Smooth muscle cell (in vitro differentiated cells): ENCODE measurements around the gene ZC3H7B. TPM values are rescaled to one million over a fixed set of nuclear protein-coding genes. Genes with fewer than 3 reads are reported as not detected.

ENCODE experiments used
- DNase-seq: peaks from one replicate; lab custom pipeline; 2025; ENCODE audit not compliant: unreplicated experiment; lab: John Stamatoyannopoulos, UW
- H2AFZ ChIP-seq: fragments of 200-600 bp; sonication (generic); 2 replicates; pipeline ENCODE4 v1.6.0; 2016; ENCODE audit warnings: antibody characterized with exemption, low read depth, mild to moderate bottlenecking
- H3F3A ChIP-seq: fragments of 200-600 bp; sonication (generic); 2 replicates; pipeline ENCODE4 v1.6.0; 2017; ENCODE audit warnings: antibody characterized with exemption, low read depth
- H3K27ac ChIP-seq: fragments of 200-600 bp; sonication (generic); 2 replicates; pipeline ENCODE4 v1.5.1; 2016; ENCODE audit warnings: low read depth, mild to moderate bottlenecking
- H3K27me3 ChIP-seq: fragments of 200-600 bp; sonication (generic); 2 replicates; pipeline ENCODE4 v1.6.1; 2016; ENCODE audit warnings: low read depth, mild to moderate bottlenecking
- H3K36me3 ChIP-seq: fragments of 200-600 bp; sonication (generic); 2 replicates; pipeline ENCODE4 v1.5.1; 2016; ENCODE audit warnings: low read depth
- H3K4me1 ChIP-seq: fragments of 200-600 bp; sonication (generic); 2 replicates; pipeline ENCODE4 v1.5.1; 2016; ENCODE audit warnings: low read depth
- H3K4me2 ChIP-seq: fragments of 200-600 bp; sonication (generic); 2 replicates; pipeline ENCODE4 v1.6.0; 2016; ENCODE audit warnings: mild to moderate bottlenecking
- H3K4me3 ChIP-seq: fragments of 200-600 bp; sonication (generic); 2 replicates; pipeline ENCODE4 v1.5.1; 2016; ENCODE audit warnings: mild to moderate bottlenecking
- H3K79me2 ChIP-seq: fragments of 200-600 bp; sonication (generic); 2 replicates; pipeline ENCODE4 v1.6.0; 2016; ENCODE audit warnings: low read depth, mild to moderate bottlenecking
- H3K9ac ChIP-seq: fragments of 200-600 bp; sonication (generic); 2 replicates; pipeline ENCODE4 v1.6.0; 2016; ENCODE audit warnings: low read depth
- H3K9me3 ChIP-seq: fragments of 200-600 bp; sonication (generic); replicated peaks from 2 replicates; pipeline ENCODE4 v1.5.1; 2016; ENCODE audit warnings: low read depth
- H4K20me1 ChIP-seq: fragments of 200-600 bp; sonication (generic); 2 replicates; pipeline ENCODE4 v1.6.0; 2016; ENCODE audit warnings: low read depth
- CTCF ChIP-seq: fragments of 200-600 bp; sonication (generic); IDR thresholded peaks from 2 replicates; pipeline ENCODE4 v1.5.1; 2017; ENCODE audit warnings: borderline replicate concordance, mild to moderate bottlenecking, antibody characterized with exemption; ENCODE audit not compliant: insufficient read depth, poor library complexity, severe bottlenecking
- WGBS: methylation state at CpG from one replicate; pipeline ENCODE4 v1.1.7; 2016; ENCODE audit warnings: low lambda C conversion rate; 5-methylcytosine and 5-hydroxymethylcytosine counted together
- polyA plus RNA-seq: library from polyadenylated mRNA; unstranded; fragments of >200 nt; fragmentation: Nextera tagmentation; extraction: Ambion mirVana; gene quantifications from 2 replicates; pipeline ENCODE4 v1.2.1, GENCODE V29; 2016
- total RNA-seq: library from RNA; depleted of rRNA; stranded (reverse); fragments of >200 nt; gene quantifications from 2 replicates; pipeline ENCODE4 v1.2.3, GENCODE V29; 2014

ZC3H7B gene
- total RNA-seq (20.3 and 20.6 TPM in 2 replicates), polyA plus RNA-seq (3.7 and 5.5 TPM in 2 replicates)

- peak within 1 kb of the TSS; percentile 100 for H3K4me3 ChIP-seq
- DNase-seq = peak; percentile 34
- peak within 1 kb of the TSS; percentile 99 for H3K4me2 ChIP-seq
- peak; percentile 24 for TF ChIP-seq CTCF
- no peaks in the 10 kb centered on the region for H3K9me3 ChIP-seq
- H3K27ac ChIP-seq = peak within 1 kb of the TSS; percentile 75
- peaks cover 10% of the 10 kb centered on the region for H3K4me1 ChIP-seq
- no peaks in the 10 kb centered on the region for H3K36me3 ChIP-seq
- WGBS = under 1% methylated on average over 51 of the region's 74 CpGs
- peak within 1 kb of the TSS; percentile 89 for H3K9ac ChIP-seq
- H4K20me1 ChIP-seq = peaks cover 16% of the 10 kb centered on the region
- H3K27me3 ChIP-seq = no peaks in the 10 kb centered on the region
- H2AFZ ChIP-seq = peak within 1 kb of the TSS; percentile 85
- H3F3A ChIP-seq = no peaks in the 10 kb centered on the region
- H3K79me2 ChIP-seq = peaks cover 59% of the 10 kb centered on the region
These were observed at the start of gene ZC3H7B for GRCh38 chr22:41301085-41302020. ZC3H7B (plus strand) TSS chr22:41301525; CDS start chr22:41320661, 19,136 bp downstream.

DNA sequence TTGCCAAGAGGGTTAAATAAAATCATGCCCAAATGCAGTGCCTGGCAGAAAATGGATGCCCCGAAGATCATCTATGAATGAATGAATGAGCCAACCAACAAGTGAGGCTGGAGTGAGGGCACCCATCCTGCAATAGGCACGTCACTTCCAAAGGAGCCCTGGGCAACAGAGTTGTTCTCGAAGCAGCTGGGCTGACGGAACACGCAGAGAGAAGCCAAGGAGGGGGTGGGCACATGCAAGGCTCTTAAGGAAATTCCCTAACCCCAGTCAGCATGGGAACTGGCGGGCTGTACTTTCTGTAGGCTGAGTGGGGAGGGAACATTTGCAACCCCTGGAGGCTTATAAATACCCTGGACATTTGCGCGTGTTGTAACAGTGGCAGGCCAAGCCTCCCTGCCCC lies 49.0 kb upstream of the ZC3H7B start:
- Histone ChIP-seq H3K27ac (no peak overlapping the region), H3F3A (no peaks in the 10 kb centered on the region), H3K9ac (no peak overlapping the region), H3K4me2 (no peak overlapping the region), H3K79me2 (no peaks in the 10 kb centered on the region), H3K4me3 (no peak overlapping the region), H3K36me3 (no peaks in the 10 kb centered on the region), H3K9me3 (no peaks in the 10 kb centered on the region), H4K20me1 (peaks cover 3% of the 10 kb centered on the region), H2AFZ (no peak overlapping the region), H3K4me1 (no peaks in the 10 kb centered on the region), H3K27me3 (no peaks in the 10 kb centered on the region)
- no peak for TF ChIP-seq CTCF
- DNase-seq = no peak
- 95% methylated on average over 8 of the region's 8 CpGs for WGBS

DNA sequence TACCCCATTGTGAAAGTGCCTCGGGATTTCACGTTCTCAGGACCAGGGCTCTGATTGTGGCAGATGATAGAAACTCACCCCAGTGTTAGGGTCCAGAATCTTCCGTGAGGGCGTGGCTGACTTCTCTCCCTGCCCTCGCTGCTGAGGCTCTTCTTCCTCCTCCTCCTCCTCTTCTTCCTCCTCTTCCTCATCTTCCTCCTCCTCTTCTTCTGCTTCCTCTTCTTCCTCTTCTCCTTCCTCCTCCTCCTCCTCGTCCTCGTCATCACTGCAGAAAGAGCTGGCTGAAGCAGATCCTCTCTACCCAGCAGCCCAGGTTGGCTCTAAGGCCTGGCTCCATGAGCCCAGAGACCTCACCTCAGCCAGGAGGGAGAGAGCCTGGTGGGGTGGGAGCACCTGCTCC lies 47.1 kb upstream of the ZC3H7B start:
- no peak for TF ChIP-seq CTCF
- Histone ChIP-seq H3K36me3 (no peaks in the 10 kb centered on the region), H2AFZ (no peak overlapping the region), H3K27me3 (no peaks in the 10 kb centered on the region), H3K9ac (no peak overlapping the region), H3K4me2 (no peak overlapping the region), H3K4me1 (no peaks in the 10 kb centered on the region), H3K9me3 (no peaks in the 10 kb centered on the region), H3F3A (no peaks in the 10 kb centered on the region), H3K79me2 (no peaks in the 10 kb centered on the region), H3K27ac (no peak overlapping the region), H4K20me1 (peaks cover 3% of the 10 kb centered on the region), H3K4me3 (no peak overlapping the region)
- no peak for DNase-seq
- 97% methylated on average over 7 of the region's 7 CpGs for WGBS
